GM18858 (cell line): ENCODE results near the gene HRK.
A peak's percentile ranks its signal among the peaks of the same experiment; 100 is the strongest.
"Not testable (repeated sequence)": the region's sequence is repeated elsewhere in the genome, so short reads cannot be mapped to it uniquely, and the experiment has no call there.

Experiments
- ATAC-seq: cut with Tn5 transposase; IDR thresholded peaks from one replicate; pipeline ENCODE4 v1.9.1; 2021; ENCODE audit not compliant: unreplicated experiment

The HRK gene

GRCh38 chr12:116820064-116820656 lies 61.1 kb downstream of the HRK start:
- ATAC-seq, result no peak

- peak; percentile 67 for ATAC-seq
Observed at GRCh38 chr12:116818948-116819832, 62.1 kb downstream of the HRK start.

DNA sequence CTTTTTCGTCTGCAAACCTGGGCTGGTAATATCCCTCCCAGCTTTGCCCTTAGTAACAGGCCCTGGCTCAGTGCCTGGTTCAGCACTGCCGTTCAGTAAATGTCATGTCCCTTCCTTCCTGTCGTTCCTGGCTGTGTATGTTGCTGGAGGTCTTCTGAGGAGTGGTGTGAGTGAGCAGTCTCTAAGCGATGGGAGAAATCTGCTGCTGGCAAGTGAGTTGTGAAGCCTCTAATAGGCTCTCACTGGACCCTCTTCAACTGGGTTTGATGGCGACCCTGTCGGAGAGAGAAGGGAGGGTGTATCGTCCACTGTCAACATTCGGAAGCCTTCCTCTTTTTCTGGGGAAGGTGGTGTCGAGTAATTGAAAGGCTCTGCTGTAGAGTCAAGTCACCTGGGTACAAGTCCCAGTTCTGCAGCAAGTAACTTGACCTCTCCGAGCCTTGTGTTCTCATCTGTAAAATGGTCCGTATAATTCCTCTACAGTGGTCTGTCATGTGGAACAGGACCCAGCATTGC lies 62.8 kb downstream of the HRK start:
- ATAC-seq, result no peak

DNA sequence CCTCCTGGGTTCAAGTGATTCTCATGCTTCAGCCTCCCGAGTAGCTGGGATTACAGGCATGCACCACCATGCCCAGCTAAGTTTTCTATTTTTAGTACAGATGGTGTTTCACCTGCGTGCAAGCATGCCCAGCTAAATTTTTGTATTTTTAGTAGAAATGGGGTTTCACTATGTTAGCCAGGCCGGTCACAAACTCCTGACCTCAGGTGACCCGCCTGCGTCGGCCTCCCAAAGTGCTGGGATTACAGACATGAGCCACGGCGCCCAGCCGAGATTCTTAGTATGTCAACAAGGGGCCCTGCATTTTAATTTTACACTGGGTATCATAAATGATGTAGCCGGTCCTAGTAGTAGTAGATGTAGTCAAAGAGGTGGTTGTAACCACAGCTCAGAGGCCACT lies 66.5 kb downstream of the HRK start:
- ATAC-seq, result not testable (repeated sequence)

GRCh38 chr12:116813271-116814041 lies 67.8 kb downstream of the HRK start:
- ATAC-seq, result no peak

DNA sequence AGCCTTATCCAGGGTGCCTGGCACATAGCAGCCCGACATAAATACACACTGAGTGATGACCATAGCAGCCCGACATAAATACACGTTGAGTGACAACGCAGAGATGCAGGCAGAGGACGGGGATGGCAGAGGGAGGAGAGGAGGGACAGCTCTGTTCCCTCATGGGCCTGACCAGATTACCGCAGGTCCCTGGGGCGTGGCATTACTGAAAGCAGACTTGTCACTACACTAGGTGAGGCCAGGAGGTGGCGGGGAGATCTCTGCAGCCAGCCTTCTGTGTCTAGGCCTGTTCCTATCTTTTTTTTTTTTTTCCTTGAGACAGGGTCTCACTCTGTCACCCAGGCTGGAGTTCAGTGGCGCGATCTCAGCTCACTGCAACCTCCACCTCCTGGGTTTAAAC lies 69.0 kb downstream of the HRK start:
- ATAC-seq, result no peak

DNA sequence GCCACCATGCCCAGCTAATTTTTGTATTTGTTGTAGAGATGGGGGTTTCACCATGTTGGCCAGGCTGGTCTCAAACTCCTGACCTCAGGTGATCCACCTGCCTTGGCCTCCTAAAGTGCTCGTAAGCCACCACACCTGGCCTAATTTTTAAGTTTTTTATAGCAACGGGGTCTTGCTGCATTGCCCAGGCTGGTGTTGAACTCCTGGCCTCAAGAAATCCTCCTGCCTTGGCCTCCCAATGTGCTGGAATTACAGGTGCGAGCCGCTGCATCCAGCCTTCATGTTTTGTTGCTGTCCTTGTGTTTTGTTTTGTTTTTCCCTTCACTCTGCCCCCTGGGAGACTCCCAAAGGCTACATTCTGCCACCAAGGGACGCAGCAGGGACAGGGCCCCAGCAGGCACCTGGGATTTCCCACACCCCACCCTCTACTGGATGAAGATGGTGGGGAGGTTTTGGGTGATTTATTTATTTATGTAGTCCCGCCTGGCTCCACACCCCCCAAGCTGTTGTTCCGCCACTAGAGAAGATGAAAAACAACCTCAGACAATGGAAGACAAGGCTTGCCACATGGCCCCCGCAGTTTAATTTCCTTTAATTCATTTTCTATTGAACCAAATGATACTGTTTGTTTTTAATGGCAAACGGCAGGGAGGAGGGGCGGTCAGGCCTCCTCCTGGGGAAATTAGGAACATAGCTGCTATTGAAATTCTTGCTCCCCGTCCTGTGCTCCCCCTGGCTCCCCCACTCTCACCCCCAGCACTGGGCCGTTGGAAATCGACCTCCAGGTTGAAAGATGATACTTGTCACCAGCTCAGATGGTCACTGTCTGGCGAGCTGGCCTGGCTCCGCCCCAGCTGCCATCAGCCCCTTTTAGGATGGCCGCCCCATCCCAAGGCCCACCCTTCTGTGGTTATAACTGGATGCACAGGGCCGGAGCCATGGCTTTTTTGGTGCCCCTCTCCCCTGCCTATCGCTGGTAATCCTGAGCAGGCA lies 72.8 kb downstream of the HRK start:
- ATAC-seq, result no peak

GRCh38 chr12:116807546-116807945 lies 73.7 kb downstream of the HRK start:
- no peak for ATAC-seq

DNA sequence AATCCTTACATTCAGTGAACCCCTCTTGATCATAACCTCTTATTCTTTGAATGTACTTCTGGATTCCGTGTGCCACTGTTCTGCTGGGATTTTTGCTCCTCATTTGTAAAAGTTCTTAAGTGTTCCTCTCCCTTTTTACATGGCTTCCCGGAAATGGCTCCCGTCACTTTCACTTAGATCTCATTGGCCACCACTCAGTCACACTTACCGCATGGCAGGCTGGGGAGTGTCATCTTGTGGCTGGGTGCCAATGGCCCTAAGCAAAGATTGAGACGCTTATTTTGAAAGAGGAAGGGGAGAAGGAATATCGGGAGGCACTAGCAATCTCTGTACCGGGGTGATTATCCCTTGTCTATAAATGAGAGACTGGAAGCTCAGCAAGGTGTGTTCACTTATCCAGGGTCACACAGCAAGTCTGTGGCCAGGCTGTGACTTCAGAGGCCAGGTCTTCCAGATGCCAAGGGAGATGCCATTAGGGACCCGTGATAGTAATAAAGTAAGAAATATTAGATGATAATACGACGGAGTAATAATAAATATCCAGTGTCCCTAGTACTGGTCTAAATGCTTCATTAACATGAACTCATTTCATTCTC lies 74.3 kb downstream of the HRK start:
- no peak for ATAC-seq
